OCI-LY3 (cell line): ENCODE measurements around the gene NUDT6.

Experiments used
- CTCF ChIP-seq: fragments of 200-600, 300-600 bp; sonication (generic); IDR thresholded peaks from 2 replicates; pipeline ENCODE4 v1.5.1; 2014; ENCODE audit warnings: antibody characterized with exemption, low read length, low read depth
- EZH2phosphoT487 ChIP-seq: fragments of 200-600 bp; shearing (Covaris generic); IDR thresholded peaks from 2 replicates; pipeline ENCODE4 v1.6.1; 2018; ENCODE audit warnings: antibody characterized with exemption, mixed run types, low read depth

GRCh38 chr4:122920473-122920872 is 1.9 kb downstream of the NUDT6 start:
- TF ChIP-seq CTCF = no peak
- TF ChIP-seq EZH2phosphoT487 = no peak
